Stimulated activated CD8-positive, alpha-beta memory T cell treated with anti-CD3 and anti-CD28 coated beads, Interleukin-12 subunit alpha, Interleukin-12 subunit beta, amount 100 ng/mL, for 24 hours (primary cell): Measurements from ENCODE around the gene F13A1.

Experiments used
- DNase-seq: peaks from one replicate; pipeline ENCODE4 v3.0.0-alpha.2; 2020; ENCODE audit errors: extremely low read depth

F13A1 gene

GRCh38 chr6:6193221-6193745 lies 127.2 kb downstream of the F13A1 start:
- DNase-seq, result no peak

- DNase-seq, result no peak
Measured at GRCh38 chr6:6191909-6192308, 128.6 kb downstream of the F13A1 start.

GRCh38 chr6:6191476-6191875 lies 129.0 kb downstream of the F13A1 start:
- DNase-seq, result no peak

- DNase-seq, result no peak
Measured at GRCh38 chr6:6180684-6181083, 139.8 kb downstream of the F13A1 start.

GRCh38 chr6:6179858-6180623 lies 140.4 kb downstream of the F13A1 start:
- DNase-seq, result no peak

- no peak for DNase-seq
Measured at GRCh38 chr6:6178795-6179194, 141.7 kb downstream of the F13A1 start.

- DNase-seq, result no peak
Measured at GRCh38 chr6:6177754-6178153, 142.7 kb downstream of the F13A1 start.

- DNase-seq, result no peak
Measured at GRCh38 chr6:6176586-6177228, 143.8 kb downstream of the F13A1 start.

- DNase-seq, result no peak
Measured at GRCh38 chr6:6176127-6176526, 144.3 kb downstream of the F13A1 start.

GRCh38 chr6:6169141-6169540 lies 151.3 kb downstream of the F13A1 start:
- no peak for DNase-seq

- no peak for DNase-seq
Measured at GRCh38 chr6:6166064-6166463, 154.4 kb downstream of the F13A1 start.

- DNase-seq, result no peak
Measured at GRCh38 chr6:6164367-6164766, 156.1 kb downstream of the F13A1 start.

- no peak for DNase-seq
Measured at GRCh38 chr6:6154335-6154734, 166.1 kb downstream of the F13A1 start.

- no peak for DNase-seq
Measured at GRCh38 chr6:6152060-6152459, 168.4 kb downstream of the F13A1 start.

- no peak for DNase-seq
Measured at GRCh38 chr6:6148192-6148815, 172.2 kb downstream of the F13A1 start.

- DNase-seq, result no peak
Measured at GRCh38 chr6:6131492-6132109, 188.9 kb downstream of the F13A1 start.

GRCh38 chr6:6125495-6125894 lies 195.0 kb downstream of the F13A1 start:
- DNase-seq, result no peak

- no peak for DNase-seq
Measured at GRCh38 chr6:6123803-6124202, 196.7 kb downstream of the F13A1 start.

- DNase-seq, result no peak
Measured at GRCh38 chr6:6121943-6122342, 198.5 kb downstream of the F13A1 start.

GRCh38 chr6:6105472-6106036 lies 214.9 kb downstream of the F13A1 start:
- DNase-seq, result no peak
